ENCODE data around the gene CDON. TPM values are rescaled to one million over a fixed set of nuclear protein-coding genes. Genes with fewer than 3 reads are reported as not detected.

The CDON gene
- total RNA-seq, 1 experiment from 2014 or later = 17.2 TPM

DNA sequence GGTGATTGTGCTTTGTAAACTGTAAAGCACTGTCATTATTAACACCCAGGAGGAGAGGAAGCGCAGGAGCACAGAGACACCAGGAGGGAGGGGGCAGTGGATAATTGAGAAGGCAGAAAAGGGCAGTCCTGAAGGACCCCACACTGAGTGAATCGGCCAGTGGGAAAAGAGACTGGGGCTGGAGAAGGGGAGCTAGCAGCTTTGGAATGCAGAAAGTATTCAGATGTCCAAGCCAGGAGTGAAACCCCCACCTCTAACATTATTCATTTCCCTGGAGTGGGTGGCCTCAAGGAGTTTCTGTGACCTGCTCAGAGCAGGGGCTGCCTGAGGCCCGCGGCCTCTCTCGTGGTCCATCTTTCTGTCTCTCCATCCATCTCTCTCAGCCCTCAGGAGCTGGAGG is 38.0 kb upstream of the CDON start:
- H3K56ac ChIP-seq (ENCODE audit: insufficient read length, low read depth, low read length) = no peak overlapping the region

More for the DNA sequence above, 38.0 kb upstream of the CDON start:
- Histone ChIP-seq H4K8ac (replicated peaks; ENCODE audit: insufficient read length, low read depth, low read length) (no peak overlapping the region), H2BK5ac (ENCODE audit: insufficient read length, low read length) (no peak overlapping the region), H3K4me1 (ENCODE audit: insufficient read depth, low read length) (peaks cover 16% of the 10 kb centered on the region; the same call in 1 of the 2 replicates), H2AK5ac (ENCODE audit: insufficient read length, low read length) (no peak overlapping the region), H3K23me2 (ENCODE audit: insufficient read length, low read depth, low read length, poor library complexity, severe bottlenecking) (no peaks in the 10 kb centered on the region), H4K91ac (ENCODE audit: insufficient read length, low read depth, low read length) (no peak overlapping the region), H2BK15ac (ENCODE audit: low read depth, low read length) (no peak overlapping the region), H2BK20ac (ENCODE audit: low read depth, low read length, poor library complexity, severe bottlenecking) (no peak overlapping the region), H3K27me3 (ENCODE audit: insufficient read depth, low read length) (no peaks in the 10 kb centered on the region), H3K14ac (ENCODE audit: insufficient read depth, low read length) (no peak overlapping the region; the same call in 1 of the 2 replicates), H3T11ph (ENCODE audit: low read length) (no peak overlapping the region), H3K79me1 (ENCODE audit: insufficient read depth, low read depth, low read length, poor library complexity, severe bottlenecking) (no peaks in the 10 kb centered on the region), H2BK120ac (ENCODE audit: low read depth, low read length, poor library complexity, severe bottlenecking) (no peak overlapping the region), H3K4ac (ENCODE audit: low read depth, low read length) (no peak overlapping the region), H3K4me2 (ENCODE audit: insufficient read depth, insufficient read length, low read length) (no peak overlapping the region), H3K9me3 (ENCODE audit: control insufficient read depth, low read depth, low read length) (no peaks in the 10 kb centered on the region), H4K20me1 (ENCODE audit: control insufficient read depth, insufficient read depth, insufficient read length) (no peaks in the 10 kb centered on the region), H3K79me2 (ENCODE audit: insufficient read depth, low read length) (no peaks in the 10 kb centered on the region), H2BK12ac (ENCODE audit: insufficient read length, low read depth, low read length) (no peak overlapping the region), H3K23ac (ENCODE audit: insufficient read length, low read depth, low read length) (no peak overlapping the region), H4K5ac (ENCODE audit: insufficient read length, low read depth, low read length) (no peak overlapping the region), H3K9ac (ENCODE audit: extremely low read depth, insufficient read length, low read length) (no peak overlapping the region), H3K27ac (ENCODE audit: insufficient read length, low read depth, low read length) (no peak overlapping the region), H3K18ac (ENCODE audit: insufficient read length, low read depth, low read length) (no peak overlapping the region), H2AFZ (ENCODE audit: low read length) (no peak overlapping the region)
- no CpG with 5 or more reads among the region's 5 CpGs for WGBS (ENCODE audit: extremely low coverage, insufficient read length, low lambda C conversion rate)
- H3K27ac Mint-ChIP-seq = peak overlapping the region in 1 of 3 experiments; percentile 75; a peak in 1 of 7 replicates
- no peaks in the 10 kb centered on the region; a peak in 1 of 5 replicates for H3K9me3 Mint-ChIP-seq
- H3K27me3 Mint-ChIP-seq (ENCODE audit: low read depth) = peaks cover 2% of the 10 kb centered on the region; the same call in 1 of the 2 replicates
- H3K36me3 Mint-ChIP-seq (ENCODE audit: insufficient read depth in 1 of 3, low read depth in 3 of 3) = no peaks in the 10 kb centered on the region; a peak in 1 of 7 replicates
- H3K4me1 Mint-ChIP-seq = peaks cover 66 to 76% of the 10 kb centered on the region in 2 experiments
- H3K4me3 Mint-ChIP-seq = no peak overlapping the region
- no peak for DNase-seq
- TF ChIP-seq, protein P1, sequence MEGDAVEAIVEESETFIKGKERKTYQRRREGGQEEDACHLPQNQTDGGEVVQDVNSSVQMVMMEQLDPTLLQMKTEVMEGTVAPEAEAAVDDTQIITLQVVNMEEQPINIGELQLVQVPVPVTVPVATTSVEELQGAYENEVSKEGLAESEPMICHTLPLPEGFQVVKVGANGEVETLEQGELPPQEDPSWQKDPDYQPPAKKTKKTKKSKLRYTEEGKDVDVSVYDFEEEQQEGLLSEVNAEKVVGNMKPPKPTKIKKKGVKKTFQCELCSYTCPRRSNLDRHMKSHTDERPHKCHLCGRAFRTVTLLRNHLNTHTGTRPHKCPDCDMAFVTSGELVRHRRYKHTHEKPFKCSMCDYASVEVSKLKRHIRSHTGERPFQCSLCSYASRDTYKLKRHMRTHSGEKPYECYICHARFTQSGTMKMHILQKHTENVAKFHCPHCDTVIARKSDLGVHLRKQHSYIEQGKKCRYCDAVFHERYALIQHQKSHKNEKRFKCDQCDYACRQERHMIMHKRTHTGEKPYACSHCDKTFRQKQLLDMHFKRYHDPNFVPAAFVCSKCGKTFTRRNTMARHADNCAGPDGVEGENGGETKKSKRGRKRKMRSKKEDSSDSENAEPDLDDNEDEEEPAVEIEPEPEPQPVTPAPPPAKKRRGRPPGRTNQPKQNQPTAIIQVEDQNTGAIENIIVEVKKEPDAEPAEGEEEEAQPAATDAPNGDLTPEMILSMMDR (conservative IDR thresholded peaks at IDR 0.05) = no peak

Data from H9 (cell line).